ENCODE results near the gene CDKL4. TPM values are rescaled to one million over a fixed set of nuclear protein-coding genes. Genes with fewer than 3 reads are reported as not detected.
"Not testable (repeated sequence)": the region's sequence is repeated elsewhere in the genome, so short reads cannot be mapped to it uniquely, and the experiment has no call there.

CDKL4 gene
- total RNA-seq, 2 donors from 2014 or later: 0.79 to 0.89 TPM

DNA sequence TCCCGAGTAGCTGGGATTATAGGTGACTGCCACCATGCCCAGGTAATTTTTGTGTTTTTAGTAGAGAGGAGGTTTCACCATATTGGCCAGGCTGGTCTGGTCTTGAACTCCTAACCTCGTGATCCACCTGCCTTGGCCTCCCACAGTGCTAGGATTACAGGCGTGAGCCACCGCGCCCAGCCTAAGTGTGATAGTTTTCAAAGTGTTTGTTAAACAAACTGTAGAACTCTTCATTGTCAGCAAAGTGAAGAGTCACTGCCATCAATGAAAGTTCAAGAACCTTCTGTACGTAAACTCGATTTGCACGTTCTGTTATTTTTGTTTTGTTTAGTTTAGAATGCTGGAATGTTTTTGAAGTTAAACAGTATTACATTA lies 104.9 kb downstream of the CDKL4 start:
- TF ChIP-seq CTCF (IDR thresholded peaks at IDR 0.05): no peak
- Histone ChIP-seq H3K4me3 (no peak overlapping the region), H3K27me3 (no peaks in the 10 kb centered on the region), H3K4me1 (peaks cover 0 to 11% of the 10 kb centered on the region in 2 donors), H3K27ac (no peak overlapping the region), H3K9me3 (no peaks in the 10 kb centered on the region), H3K36me3 (no peaks in the 10 kb centered on the region)
- no peak for DNase-seq (ENCODE audit: low spot score)

DNA sequence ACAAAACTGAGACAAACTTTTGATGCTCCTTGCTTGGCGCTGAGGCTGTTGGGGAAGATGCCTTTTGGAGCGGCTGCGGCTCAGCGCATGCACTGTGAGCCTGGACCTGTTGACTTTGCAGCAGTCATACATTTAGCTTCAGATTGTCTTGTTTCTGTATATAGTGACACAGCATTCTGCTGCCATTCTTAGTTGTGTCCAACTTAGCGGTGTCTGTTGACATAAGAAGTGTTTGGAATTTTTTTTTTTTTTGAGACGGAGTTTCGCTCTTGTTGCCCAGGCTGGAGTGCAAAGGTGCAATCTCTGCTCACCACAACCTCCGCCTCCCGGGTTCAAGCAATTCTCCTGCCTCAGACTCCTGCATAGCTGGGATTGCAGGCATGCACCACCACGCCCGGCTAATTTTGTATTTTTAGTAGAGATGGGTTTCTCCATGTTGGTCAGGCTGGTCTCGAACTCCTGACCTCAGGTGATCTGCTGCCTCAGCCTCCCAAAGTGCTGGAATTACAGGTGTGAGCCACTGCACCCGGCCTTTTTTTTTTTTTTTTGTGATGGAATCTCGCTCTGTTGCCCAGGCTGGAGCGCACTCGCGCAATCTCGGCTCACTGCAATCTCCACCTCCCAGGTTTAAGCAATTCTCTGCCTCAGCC lies 105.5 kb downstream of the CDKL4 start:
- H3K4me1 ChIP-seq: peaks cover 0 to 11% of the 10 kb centered on the region in 2 donors
- not testable (repeated sequence) for H3K27me3 ChIP-seq; H3K4me3 ChIP-seq; DNase-seq (ENCODE audit: low spot score); H3K36me3 ChIP-seq; H3K9me3 ChIP-seq; H3K27ac ChIP-seq

DNA sequence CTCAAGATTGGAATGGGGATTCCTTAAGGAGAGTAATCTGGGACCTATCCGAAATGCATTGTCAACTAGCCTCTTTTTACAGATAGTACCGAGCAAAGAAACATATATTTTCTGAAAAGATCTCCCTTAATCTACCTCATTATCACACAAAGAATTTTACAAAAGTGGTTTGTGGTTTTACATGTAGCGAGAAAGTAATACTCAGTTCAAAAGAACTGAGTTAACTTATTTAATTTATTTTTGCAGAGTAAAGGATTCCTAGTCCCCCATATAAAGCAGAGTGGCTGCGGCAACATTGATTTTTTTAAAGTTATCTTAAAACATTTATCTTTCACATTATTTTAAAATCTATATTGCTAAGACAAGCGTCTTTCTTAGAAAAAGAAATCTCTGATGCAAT lies 107.0 kb downstream of the CDKL4 start:
- DNase-seq (ENCODE audit: low spot score): no peak

GRCh38 chr2:39135690-39136259 lies 108.0 kb downstream of the CDKL4 start:
- Histone ChIP-seq H3K36me3 (no peaks in the 10 kb centered on the region), H3K27me3 (no peaks in the 10 kb centered on the region), H3K27ac (no peak overlapping the region), H3K4me3 (no peak overlapping the region), H3K9me3 (no peaks in the 10 kb centered on the region), H3K4me1 (peaks cover 0 to 1% of the 10 kb centered on the region in 2 donors)
- no peak for TF ChIP-seq CTCF (IDR thresholded peaks at IDR 0.05)
- DNase-seq (ENCODE audit: low spot score): no peak

More for the DNA sequence above, 107.0 kb downstream of the CDKL4 start:
- H3K4me1 ChIP-seq: peaks cover 0 to 11% of the 10 kb centered on the region in 2 donors
- no peaks in the 10 kb centered on the region for H3K36me3 ChIP-seq
- H3K9me3 ChIP-seq: no peaks in the 10 kb centered on the region
- no peak overlapping the region for H3K4me3 ChIP-seq
- no peaks in the 10 kb centered on the region for H3K27me3 ChIP-seq
- no peak overlapping the region for H3K27ac ChIP-seq
- no peak for TF ChIP-seq CTCF (IDR thresholded peaks at IDR 0.05)

- DNase-seq (ENCODE audit: low spot score): no peak
These were observed 110.4 kb downstream of the CDKL4 start for GRCh38 chr2:39133215-39133851.

More at GRCh38 chr2:39133215-39133851, 110.4 kb downstream of the CDKL4 start:
- H3K4me3 ChIP-seq: no peak overlapping the region
- H3K9me3 ChIP-seq: no peaks in the 10 kb centered on the region
- no peaks in the 10 kb centered on the region for H3K4me1 ChIP-seq
- no peaks in the 10 kb centered on the region for H3K36me3 ChIP-seq
- no peak overlapping the region for H3K27ac ChIP-seq
- TF ChIP-seq CTCF (IDR thresholded peaks at IDR 0.05): no peak
- H3K27me3 ChIP-seq: no peaks in the 10 kb centered on the region
